ENCODE measurements around the gene OTUD7B.

The OTUD7B gene

DNA sequence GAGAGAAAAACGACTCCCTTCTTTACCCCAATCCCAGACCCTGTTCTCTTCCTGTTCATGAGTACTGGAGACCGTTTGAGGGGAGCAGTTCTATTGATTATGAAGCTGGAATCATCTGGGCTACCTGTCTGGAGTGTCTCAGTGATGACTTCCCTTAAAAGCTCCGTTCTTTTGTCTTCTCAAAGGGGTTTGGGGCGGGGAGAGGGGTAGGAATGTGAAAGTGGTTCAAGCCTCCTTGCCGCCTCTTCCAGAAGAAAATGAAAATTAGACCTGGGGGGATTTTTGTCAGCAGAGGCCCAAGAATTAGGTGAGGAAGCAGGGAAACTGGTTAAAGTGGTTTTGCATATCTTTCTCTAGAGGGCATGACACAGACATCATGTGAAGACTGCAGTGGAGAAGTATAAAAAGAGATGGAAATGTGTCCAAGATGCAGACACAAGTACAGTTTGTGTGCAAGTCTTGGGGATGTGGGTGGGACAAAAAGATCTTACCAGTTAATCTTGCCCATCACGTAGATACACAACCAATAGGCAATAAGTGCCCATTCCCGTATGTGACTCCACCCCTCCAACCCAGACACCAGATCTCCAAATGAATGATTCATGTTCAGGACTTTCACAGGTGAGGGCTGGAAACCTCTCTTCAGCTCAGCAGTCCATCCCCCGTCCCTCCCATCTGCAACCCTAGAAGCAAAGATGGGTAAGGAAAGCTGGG is 73.4 kb downstream of the OTUD7B start:
- no peaks in the 10 kb centered on the region for H3F3A ChIP-seq (ENCODE audit: low read depth)
- H3K27me3 ChIP-seq (ENCODE audit: insufficient read depth, low read length, poor library complexity, severe bottlenecking): no peaks in the 10 kb centered on the region
- no peaks in the 10 kb centered on the region for H3K9me2 ChIP-seq (replicated peaks; ENCODE audit: low read depth, low read length)
- H3K79me2 ChIP-seq (ENCODE audit: insufficient read depth, low read length): no peaks in the 10 kb centered on the region
- H3K4me2 ChIP-seq (ENCODE audit: low read depth, low read length, poor library complexity, severe bottlenecking): peak overlapping the region; percentile 69
- peak overlapping the region; percentile 67 for H3K9ac ChIP-seq (ENCODE audit: low read depth, low read length, poor library complexity, severe bottlenecking)
- H3K4me1 ChIP-seq (ENCODE audit: insufficient read depth, low read length, poor library complexity, severe bottlenecking): peaks cover 25% of the 10 kb centered on the region
- H3K36me3 ChIP-seq (ENCODE audit: insufficient read depth, low read length): no peaks in the 10 kb centered on the region
- H4K20me1 ChIP-seq (ENCODE audit: insufficient read depth, low read length, poor library complexity, severe bottlenecking): no peaks in the 10 kb centered on the region
- peak overlapping the region; percentile 47 for H2AFZ ChIP-seq (ENCODE audit: low read length)
- no peak for TF ChIP-seq EZH2phosphoT487 (IDR thresholded peaks at IDR 0.05; ENCODE audit: borderline replicate concordance)
- TF ChIP-seq, protein P1, sequence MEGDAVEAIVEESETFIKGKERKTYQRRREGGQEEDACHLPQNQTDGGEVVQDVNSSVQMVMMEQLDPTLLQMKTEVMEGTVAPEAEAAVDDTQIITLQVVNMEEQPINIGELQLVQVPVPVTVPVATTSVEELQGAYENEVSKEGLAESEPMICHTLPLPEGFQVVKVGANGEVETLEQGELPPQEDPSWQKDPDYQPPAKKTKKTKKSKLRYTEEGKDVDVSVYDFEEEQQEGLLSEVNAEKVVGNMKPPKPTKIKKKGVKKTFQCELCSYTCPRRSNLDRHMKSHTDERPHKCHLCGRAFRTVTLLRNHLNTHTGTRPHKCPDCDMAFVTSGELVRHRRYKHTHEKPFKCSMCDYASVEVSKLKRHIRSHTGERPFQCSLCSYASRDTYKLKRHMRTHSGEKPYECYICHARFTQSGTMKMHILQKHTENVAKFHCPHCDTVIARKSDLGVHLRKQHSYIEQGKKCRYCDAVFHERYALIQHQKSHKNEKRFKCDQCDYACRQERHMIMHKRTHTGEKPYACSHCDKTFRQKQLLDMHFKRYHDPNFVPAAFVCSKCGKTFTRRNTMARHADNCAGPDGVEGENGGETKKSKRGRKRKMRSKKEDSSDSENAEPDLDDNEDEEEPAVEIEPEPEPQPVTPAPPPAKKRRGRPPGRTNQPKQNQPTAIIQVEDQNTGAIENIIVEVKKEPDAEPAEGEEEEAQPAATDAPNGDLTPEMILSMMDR (conservative IDR thresholded peaks at IDR 0.05; ENCODE audit: low read length): no peak
- H3K9me3 ChIP-seq (ENCODE audit: insufficient read depth, low read depth, low read length): no peaks in the 10 kb centered on the region
- peak overlapping the region; percentile 54 for H3K4me3 ChIP-seq (ENCODE audit: low read length, poor library complexity, severe bottlenecking)

DNA sequence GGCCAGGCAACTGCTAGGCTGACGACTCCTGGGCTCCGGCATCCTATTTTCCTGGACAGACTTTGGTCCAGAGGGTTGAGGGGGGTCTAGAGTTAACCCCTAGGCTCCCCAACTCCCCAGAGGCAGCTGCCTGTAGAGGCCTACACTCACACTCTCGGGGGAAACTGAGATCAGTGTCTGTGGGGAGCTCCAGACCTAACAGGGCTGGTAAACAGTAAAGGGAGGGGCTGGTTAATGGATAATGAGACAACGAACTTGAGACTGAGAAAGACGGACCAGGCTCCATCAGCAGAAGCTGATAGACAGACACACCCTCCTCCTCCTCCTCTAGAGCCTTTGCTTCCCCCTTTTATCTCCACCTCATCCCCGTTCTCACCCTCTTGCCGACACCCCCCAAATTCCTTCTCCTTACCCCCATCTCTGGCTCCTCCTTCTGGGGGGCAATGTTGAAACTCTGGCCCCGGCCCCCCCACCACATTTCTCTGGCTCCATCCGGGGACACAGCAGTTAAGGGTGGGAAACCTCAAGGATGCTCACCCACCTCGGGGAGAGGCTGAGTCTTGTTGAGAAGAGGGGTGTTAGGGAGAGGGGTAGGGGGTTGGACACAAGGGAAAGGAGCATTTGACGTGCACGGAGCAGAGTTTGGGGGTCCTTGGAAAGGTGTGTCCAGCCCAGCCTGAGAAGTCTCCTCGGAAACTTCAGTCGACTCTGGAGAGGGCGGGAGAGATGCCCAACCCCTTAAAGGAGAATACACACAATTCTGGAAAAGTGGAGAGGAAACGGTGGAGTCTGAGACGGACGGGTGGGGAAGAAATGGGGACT is 74.1 kb downstream of the OTUD7B start, which contains the start of gene MTMR11:
Gene MTMR11 (minus strand): TSS at position 710 of the 822 bp plus-strand sequence. CDS start 232 bp downstream, at position 478.
- no peak for TF ChIP-seq EZH2phosphoT487 (IDR thresholded peaks at IDR 0.05; ENCODE audit: borderline replicate concordance)
- TF ChIP-seq, protein P1 (conservative IDR thresholded peaks at IDR 0.05; ENCODE audit: low read length): no peak
- peak within 1 kb of the TSS; percentile 67 for H3K9ac ChIP-seq (ENCODE audit: low read depth, low read length, poor library complexity, severe bottlenecking)
- H2AFZ ChIP-seq (ENCODE audit: low read length): peak within 1 kb of the TSS; percentile 47
- no peaks in the 10 kb centered on the region for H4K20me1 ChIP-seq (ENCODE audit: insufficient read depth, low read length, poor library complexity, severe bottlenecking)
- no peaks in the 10 kb centered on the region for H3F3A ChIP-seq (ENCODE audit: low read depth)
- H3K4me2 ChIP-seq (ENCODE audit: low read depth, low read length, poor library complexity, severe bottlenecking): peak within 1 kb of the TSS; percentile 69
- no peaks in the 10 kb centered on the region for H3K79me2 ChIP-seq (ENCODE audit: insufficient read depth, low read length)
- H3K9me2 ChIP-seq (replicated peaks; ENCODE audit: low read depth, low read length): no peaks in the 10 kb centered on the region
- peak within 1 kb of the TSS; percentile 54 for H3K4me3 ChIP-seq (ENCODE audit: low read length, poor library complexity, severe bottlenecking)
- no peaks in the 10 kb centered on the region for H3K27me3 ChIP-seq (ENCODE audit: insufficient read depth, low read length, poor library complexity, severe bottlenecking)
- peaks cover 25% of the 10 kb centered on the region for H3K4me1 ChIP-seq (ENCODE audit: insufficient read depth, low read length, poor library complexity, severe bottlenecking)
- H3K36me3 ChIP-seq (ENCODE audit: insufficient read depth, low read length): no peaks in the 10 kb centered on the region
- H3K9me3 ChIP-seq (ENCODE audit: insufficient read depth, low read depth, low read length): no peaks in the 10 kb centered on the region

DNA sequence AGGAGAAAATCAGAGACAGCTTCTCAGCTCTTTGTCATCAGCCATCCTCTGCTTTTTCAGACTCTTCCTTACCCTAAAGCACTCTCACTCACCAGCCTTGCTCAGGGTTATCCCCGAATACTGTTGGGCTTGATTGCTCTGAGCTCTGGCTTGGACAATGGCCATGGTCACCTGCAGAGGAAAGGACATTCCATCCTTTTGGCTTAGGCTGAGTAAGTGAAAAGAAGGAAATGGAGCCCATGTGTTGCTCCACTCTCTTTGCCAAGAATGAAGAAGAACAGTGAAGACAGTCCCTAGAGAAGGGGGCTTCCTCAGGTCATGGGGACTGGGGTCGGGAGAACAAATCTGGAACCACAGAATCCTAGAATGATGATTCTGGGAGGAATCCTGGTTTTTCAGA is 76.2 kb downstream of the OTUD7B start:
- no peaks in the 10 kb centered on the region for H3K36me3 ChIP-seq (ENCODE audit: insufficient read depth, low read length)
- H2AFZ ChIP-seq (ENCODE audit: low read length): no peak overlapping the region
- H3K4me1 ChIP-seq (ENCODE audit: insufficient read depth, low read length, poor library complexity, severe bottlenecking): peaks cover 23% of the 10 kb centered on the region
- no peak overlapping the region for H3K9ac ChIP-seq (ENCODE audit: low read depth, low read length, poor library complexity, severe bottlenecking)
- no peak for TF ChIP-seq EZH2phosphoT487 (IDR thresholded peaks at IDR 0.05; ENCODE audit: borderline replicate concordance)
- TF ChIP-seq, protein P1 (conservative IDR thresholded peaks at IDR 0.05; ENCODE audit: low read length): no peak
- no peaks in the 10 kb centered on the region for H3F3A ChIP-seq (ENCODE audit: low read depth)
- H3K4me3 ChIP-seq (ENCODE audit: low read length, poor library complexity, severe bottlenecking): no peak overlapping the region
- H3K79me2 ChIP-seq (ENCODE audit: insufficient read depth, low read length): no peaks in the 10 kb centered on the region
- no peak overlapping the region for H3K4me2 ChIP-seq (ENCODE audit: low read depth, low read length, poor library complexity, severe bottlenecking)
- no peaks in the 10 kb centered on the region for H3K9me3 ChIP-seq (ENCODE audit: insufficient read depth, low read depth, low read length)
- no peaks in the 10 kb centered on the region for H3K9me2 ChIP-seq (replicated peaks; ENCODE audit: low read depth, low read length)
- no peaks in the 10 kb centered on the region for H4K20me1 ChIP-seq (ENCODE audit: insufficient read depth, low read length, poor library complexity, severe bottlenecking)
- no peaks in the 10 kb centered on the region for H3K27me3 ChIP-seq (ENCODE audit: insufficient read depth, low read length, poor library complexity, severe bottlenecking)

All from Loucy (cell line).